Nephron progenitor cell (in vitro differentiated cells): Measurements from ENCODE around the gene CARD8.

Source experiments
- DNase-seq: peaks from one replicate; pipeline ENCODE4 v3.0.0; 2021
- H3K27ac Mint-ChIP-seq: 2 replicates; pipeline ENCODE4 v1.8.0; 2021; ENCODE audit warnings: mild to moderate bottlenecking, moderate library complexity, mixed read lengths
- H3K27me3 Mint-ChIP-seq: 2 replicates; pipeline ENCODE4 v1.8.0; 2021; ENCODE audit warnings: mild to moderate bottlenecking, low read depth, mixed read lengths; ENCODE audit not compliant: poor library complexity
- H3K36me3 Mint-ChIP-seq: 2 replicates; pipeline ENCODE4 v1.8.0; 2021; ENCODE audit warnings: low read depth, mixed read lengths
- H3K4me1 Mint-ChIP-seq: 2 replicates; pipeline ENCODE4 v1.8.0; 2021; ENCODE audit warnings: mixed read lengths
- H3K4me3 Mint-ChIP-seq: 2 replicates; pipeline ENCODE4 v1.8.0; 2021; ENCODE audit warnings: mild to moderate bottlenecking, moderate library complexity, mixed read lengths
- H3K9me3 Mint-ChIP-seq: 2 replicates; pipeline ENCODE4 v1.8.0; 2021; ENCODE audit warnings: mild to moderate bottlenecking, moderate library complexity, mixed read lengths
- TF ChIP-seq, protein P1 (sequence below): fragments of 200-600 bp; sonication (generic); IDR thresholded peaks from 2 replicates; pipeline ENCODE4 v1.5.0; 2021; ENCODE audit warnings: antibody characterized with exemption

Gene CARD8

DNA sequence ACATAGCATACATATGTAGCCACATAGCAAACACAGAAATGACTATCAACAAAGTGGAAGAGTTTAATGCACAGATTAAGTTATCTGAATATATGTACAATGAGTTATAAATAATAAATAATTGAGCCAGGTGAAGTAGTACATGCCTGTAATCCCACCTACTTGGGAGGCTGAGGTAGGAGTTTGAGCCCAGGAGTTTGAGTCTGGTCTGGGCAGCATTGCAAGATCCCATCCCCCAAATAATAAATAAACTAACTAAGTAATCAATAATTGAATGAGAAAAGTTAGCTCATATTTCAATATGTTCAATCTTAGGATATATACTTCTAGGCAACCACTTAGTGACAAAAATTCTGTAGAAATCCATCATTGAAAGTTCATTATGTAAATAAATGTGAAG lies 1.7 kb downstream of the CARD8 start:
- H3K4me3 Mint-ChIP-seq = peak overlapping the region; percentile 99
- peaks cover 58% of the 10 kb centered on the region for H3K36me3 Mint-ChIP-seq
- H3K27me3 Mint-ChIP-seq = peaks cover 4% of the 10 kb centered on the region
- H3K27ac Mint-ChIP-seq = no peak overlapping the region
- no peak for DNase-seq
- H3K9me3 Mint-ChIP-seq = peaks cover 25% of the 10 kb centered on the region
- TF ChIP-seq, protein P1, sequence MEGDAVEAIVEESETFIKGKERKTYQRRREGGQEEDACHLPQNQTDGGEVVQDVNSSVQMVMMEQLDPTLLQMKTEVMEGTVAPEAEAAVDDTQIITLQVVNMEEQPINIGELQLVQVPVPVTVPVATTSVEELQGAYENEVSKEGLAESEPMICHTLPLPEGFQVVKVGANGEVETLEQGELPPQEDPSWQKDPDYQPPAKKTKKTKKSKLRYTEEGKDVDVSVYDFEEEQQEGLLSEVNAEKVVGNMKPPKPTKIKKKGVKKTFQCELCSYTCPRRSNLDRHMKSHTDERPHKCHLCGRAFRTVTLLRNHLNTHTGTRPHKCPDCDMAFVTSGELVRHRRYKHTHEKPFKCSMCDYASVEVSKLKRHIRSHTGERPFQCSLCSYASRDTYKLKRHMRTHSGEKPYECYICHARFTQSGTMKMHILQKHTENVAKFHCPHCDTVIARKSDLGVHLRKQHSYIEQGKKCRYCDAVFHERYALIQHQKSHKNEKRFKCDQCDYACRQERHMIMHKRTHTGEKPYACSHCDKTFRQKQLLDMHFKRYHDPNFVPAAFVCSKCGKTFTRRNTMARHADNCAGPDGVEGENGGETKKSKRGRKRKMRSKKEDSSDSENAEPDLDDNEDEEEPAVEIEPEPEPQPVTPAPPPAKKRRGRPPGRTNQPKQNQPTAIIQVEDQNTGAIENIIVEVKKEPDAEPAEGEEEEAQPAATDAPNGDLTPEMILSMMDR = no peak
- peaks cover 56% of the 10 kb centered on the region for H3K4me1 Mint-ChIP-seq

DNA sequence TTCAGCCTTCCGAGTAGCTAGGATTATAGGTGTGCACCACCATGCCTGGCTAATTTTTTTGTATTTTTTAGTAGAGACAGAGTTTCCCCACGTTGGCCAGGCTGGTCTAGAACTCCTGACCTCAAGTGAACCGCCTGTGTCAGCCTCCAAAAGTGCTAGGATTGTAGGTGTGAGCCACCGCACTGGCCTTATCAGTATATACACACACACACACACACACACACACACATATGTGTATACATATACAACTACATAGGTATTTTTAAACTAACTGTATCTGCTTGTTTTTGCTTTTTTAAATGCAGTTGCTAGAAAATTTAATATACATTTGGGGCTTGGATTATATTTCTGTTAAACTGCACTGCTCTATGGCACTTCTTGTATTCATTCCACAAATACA lies 3.1 kb downstream of the CARD8 start:
- Mint-ChIP-seq H3K9me3 (peaks cover 25% of the 10 kb centered on the region), H3K36me3 (peaks cover 69% of the 10 kb centered on the region), H3K27me3 (peaks cover 2% of the 10 kb centered on the region), H3K27ac (no peak overlapping the region), H3K4me3 (no peak overlapping the region), H3K4me1 (peaks cover 50% of the 10 kb centered on the region)
- no peak for DNase-seq
- TF ChIP-seq, protein P1 = no peak

DNA sequence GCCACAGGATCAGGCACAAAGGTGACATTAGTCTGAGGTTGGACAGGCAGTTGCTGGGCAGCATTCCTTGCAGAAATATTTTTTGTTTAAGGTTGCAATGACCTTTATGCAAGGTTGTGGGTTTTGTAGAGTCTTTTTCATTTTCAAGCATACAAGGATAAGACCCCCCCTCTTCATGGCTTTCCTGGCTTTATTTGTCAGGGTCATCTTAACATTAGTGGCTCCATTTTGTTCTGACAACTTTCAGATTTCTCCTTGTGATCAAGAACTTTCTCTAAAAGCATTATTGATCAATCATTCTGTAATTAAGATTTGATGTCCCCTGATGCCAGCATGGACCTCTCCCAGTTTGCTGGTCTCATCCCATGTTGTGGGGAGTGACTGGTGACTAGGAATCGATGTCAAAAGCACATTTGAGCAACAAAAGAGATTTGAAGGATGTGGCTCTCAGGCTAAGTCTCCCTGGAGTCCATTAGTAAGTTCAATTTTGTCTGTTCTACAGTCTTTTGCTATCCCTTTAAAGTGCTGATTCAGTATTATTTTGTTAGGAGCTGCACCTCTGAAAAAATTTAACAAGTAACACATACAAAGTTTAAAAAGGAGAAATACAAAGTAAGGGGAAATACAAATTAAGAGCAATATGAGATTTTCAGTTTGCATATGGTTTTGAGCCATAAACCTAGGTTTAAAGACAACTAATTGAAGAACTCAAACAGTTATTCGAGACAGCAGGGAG lies 5.3 kb downstream of the CARD8 start:
- Mint-ChIP-seq H3K4me3 (no peak overlapping the region), H3K27ac (peak overlapping the region; percentile 6), H3K9me3 (peaks cover 22% of the 10 kb centered on the region)

DNA sequence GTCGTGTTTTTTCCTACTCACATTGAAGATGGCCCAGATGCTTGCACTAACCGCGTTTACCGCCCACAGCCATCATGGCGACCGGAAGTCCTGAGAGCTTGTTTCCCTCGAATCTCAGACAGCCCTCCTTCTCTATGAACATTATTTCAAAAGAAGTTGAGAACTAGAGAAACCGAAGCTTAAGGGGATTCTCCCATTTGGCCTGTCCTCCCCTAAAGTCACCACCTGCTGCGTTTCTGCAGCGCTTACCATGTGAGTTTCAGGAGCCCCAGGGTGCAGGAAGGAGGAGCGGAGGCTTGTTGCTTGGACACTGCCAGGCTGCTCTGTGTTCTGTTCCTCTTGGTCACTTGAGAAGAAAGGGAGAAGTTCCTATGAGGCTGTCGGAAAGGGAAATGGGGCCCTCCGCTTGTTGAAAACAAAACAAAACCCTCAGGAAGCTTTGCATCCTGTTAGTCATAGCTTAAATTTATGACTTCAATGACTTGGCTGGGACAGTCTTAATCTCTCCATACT lies 6.2 kb downstream of the CARD8 start:
- peaks cover 17% of the 10 kb centered on the region for H3K9me3 Mint-ChIP-seq
- no peaks in the 10 kb centered on the region for H3K27me3 Mint-ChIP-seq
- no peak overlapping the region for H3K27ac Mint-ChIP-seq
- peaks cover 83% of the 10 kb centered on the region for H3K36me3 Mint-ChIP-seq
- DNase-seq = no peak
- H3K4me3 Mint-ChIP-seq = no peak overlapping the region
- TF ChIP-seq, protein P1 = no peak
- peaks cover 43% of the 10 kb centered on the region for H3K4me1 Mint-ChIP-seq

More for the DNA sequence above, 5.3 kb downstream of the CARD8 start:
- TF ChIP-seq, protein P1 = no peak
- H3K27me3 Mint-ChIP-seq = no peaks in the 10 kb centered on the region
- DNase-seq = no peak
- H3K4me1 Mint-ChIP-seq = peaks cover 46% of the 10 kb centered on the region
- peaks cover 80% of the 10 kb centered on the region for H3K36me3 Mint-ChIP-seq

DNA sequence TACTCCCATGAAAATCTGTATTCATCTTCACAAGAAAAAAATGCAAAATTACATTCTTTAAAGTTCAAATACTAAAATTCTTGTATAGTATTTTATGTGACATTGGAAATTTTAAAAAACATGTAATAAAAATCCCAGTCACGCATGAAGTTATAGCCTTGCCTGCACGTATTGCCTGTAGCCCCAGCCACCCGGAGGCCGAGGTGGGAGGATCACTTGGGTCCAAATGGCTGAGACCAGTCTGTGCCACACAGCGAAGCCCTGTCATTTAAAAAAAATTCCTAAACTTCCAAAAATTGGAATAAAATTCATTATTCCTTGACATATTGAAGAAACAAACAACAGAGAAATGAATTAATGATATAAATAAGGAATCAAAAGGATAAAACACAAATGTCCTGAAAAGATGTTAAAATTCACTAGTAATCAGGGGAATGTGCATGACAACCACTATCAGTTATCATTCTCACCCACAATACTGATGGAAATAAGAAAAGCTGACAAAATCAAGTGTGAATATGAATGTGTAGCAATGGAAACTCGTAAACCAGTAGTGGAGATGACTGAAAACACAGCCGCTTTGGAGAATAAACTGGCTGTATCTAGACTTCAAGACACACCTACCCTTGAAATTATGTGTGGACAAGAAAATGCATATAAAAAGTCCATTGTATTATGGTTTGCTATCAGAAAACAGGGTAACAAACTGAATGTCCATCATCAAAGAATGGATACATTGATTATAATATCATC lies 7.5 kb downstream of the CARD8 start:
- Mint-ChIP-seq H3K4me1 (peaks cover 38% of the 10 kb centered on the region), H3K9me3 (peaks cover 5% of the 10 kb centered on the region), H3K4me3 (no peak overlapping the region), H3K27me3 (no peaks in the 10 kb centered on the region), H3K27ac (no peak overlapping the region), H3K36me3 (peaks cover 75% of the 10 kb centered on the region)
- TF ChIP-seq, protein P1 = no peak
- DNase-seq = no peak
